ENCODE results near the gene OSTM1.

- no peak for TF ChIP-seq POLR2A (IDR thresholded peaks at IDR 0.05)
- TF ChIP-seq, protein P1, sequence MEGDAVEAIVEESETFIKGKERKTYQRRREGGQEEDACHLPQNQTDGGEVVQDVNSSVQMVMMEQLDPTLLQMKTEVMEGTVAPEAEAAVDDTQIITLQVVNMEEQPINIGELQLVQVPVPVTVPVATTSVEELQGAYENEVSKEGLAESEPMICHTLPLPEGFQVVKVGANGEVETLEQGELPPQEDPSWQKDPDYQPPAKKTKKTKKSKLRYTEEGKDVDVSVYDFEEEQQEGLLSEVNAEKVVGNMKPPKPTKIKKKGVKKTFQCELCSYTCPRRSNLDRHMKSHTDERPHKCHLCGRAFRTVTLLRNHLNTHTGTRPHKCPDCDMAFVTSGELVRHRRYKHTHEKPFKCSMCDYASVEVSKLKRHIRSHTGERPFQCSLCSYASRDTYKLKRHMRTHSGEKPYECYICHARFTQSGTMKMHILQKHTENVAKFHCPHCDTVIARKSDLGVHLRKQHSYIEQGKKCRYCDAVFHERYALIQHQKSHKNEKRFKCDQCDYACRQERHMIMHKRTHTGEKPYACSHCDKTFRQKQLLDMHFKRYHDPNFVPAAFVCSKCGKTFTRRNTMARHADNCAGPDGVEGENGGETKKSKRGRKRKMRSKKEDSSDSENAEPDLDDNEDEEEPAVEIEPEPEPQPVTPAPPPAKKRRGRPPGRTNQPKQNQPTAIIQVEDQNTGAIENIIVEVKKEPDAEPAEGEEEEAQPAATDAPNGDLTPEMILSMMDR (IDR thresholded peaks at IDR 0.05): no peak
Measured at GRCh38 chr6:108083349-108083748, 8.8 kb upstream of the OSTM1 start.

Data from testis (tissue), 2 donors.